Esophagus muscularis mucosa (tissue), 4 donors: ENCODE measurements around the gene ZSCAN10.

Experiments used
- EP300 ChIP-seq: sonication (generic); formaldehyde crosslinking; IDR thresholded peaks from one replicate; pipeline ENCODE4 v1.6.1; 2017; ENCODE audit warnings: antibody characterized with exemption
- POLR2A ChIP-seq: fragments of 450-650 bp; IDR thresholded peaks from one replicate; pipeline ENCODE4 v1.6.1; 2017; ENCODE audit warnings: antibody characterized with exemption, moderate library complexity, mild to moderate bottlenecking, low read depth
- POLR2AphosphoS5 ChIP-seq, 2 donors: sonication (generic); formaldehyde crosslinking; IDR thresholded peaks; one replicate each; pipeline ENCODE4 v1.6.1; 2017; ENCODE audit warnings: antibody characterized with exemption in 2 of 2
- TF ChIP-seq, protein P1 (sequence below), 3 experiments: fragments of 200-600 bp in 2 of 3; fragments of 450-650 bp in 1 of 3; sonication (generic) in 2 of 3; IDR thresholded peaks; one replicate each; pipeline ENCODE4 v1.5.1; 2017 to 2019; ENCODE audit warnings: antibody characterized with exemption in 3 of 3, mild to moderate bottlenecking in 2 of 3, moderate library complexity in 1 of 3

DNA sequence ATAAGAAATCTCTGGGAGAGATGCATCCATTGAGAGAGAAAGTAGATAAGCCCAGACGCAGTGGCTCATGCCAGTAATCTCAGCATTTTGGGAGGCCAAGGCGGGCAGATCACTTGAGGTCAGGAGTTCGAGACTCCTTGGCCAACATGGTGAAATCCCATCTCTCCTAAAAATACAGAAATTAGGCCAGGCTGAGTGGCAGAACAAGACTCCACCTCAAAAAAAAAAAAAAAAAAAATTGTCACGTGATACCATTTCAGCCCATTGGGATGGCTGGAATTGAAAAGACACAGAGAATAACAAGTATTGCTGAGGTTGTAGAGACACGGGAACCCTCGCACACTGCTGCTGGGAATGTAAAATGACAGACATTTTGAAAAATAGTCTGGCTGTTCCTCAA, 36.5 kb downstream of the ZSCAN10 start:
- TF ChIP-seq, protein P1, sequence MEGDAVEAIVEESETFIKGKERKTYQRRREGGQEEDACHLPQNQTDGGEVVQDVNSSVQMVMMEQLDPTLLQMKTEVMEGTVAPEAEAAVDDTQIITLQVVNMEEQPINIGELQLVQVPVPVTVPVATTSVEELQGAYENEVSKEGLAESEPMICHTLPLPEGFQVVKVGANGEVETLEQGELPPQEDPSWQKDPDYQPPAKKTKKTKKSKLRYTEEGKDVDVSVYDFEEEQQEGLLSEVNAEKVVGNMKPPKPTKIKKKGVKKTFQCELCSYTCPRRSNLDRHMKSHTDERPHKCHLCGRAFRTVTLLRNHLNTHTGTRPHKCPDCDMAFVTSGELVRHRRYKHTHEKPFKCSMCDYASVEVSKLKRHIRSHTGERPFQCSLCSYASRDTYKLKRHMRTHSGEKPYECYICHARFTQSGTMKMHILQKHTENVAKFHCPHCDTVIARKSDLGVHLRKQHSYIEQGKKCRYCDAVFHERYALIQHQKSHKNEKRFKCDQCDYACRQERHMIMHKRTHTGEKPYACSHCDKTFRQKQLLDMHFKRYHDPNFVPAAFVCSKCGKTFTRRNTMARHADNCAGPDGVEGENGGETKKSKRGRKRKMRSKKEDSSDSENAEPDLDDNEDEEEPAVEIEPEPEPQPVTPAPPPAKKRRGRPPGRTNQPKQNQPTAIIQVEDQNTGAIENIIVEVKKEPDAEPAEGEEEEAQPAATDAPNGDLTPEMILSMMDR (IDR thresholded peaks at IDR 0.05), result no peak
- TF ChIP-seq POLR2AphosphoS5 (IDR thresholded peaks at IDR 0.05), result no peak
- no peak for TF ChIP-seq POLR2A
- no peak for TF ChIP-seq EP300
